Neural progenitor cell (in vitro differentiated cells): ENCODE data around the gene CCDC138.

ENCODE experiments used
- CTCF ChIP-seq: fragments of 200-600 bp; sonication (generic); IDR thresholded peaks from 2 replicates; pipeline ENCODE4 v1.5.1; 2017; ENCODE audit warnings: antibody characterized with exemption, mild to moderate bottlenecking
- EZH2 ChIP-seq: fragments of 200-600 bp; sonication (generic); IDR thresholded peaks from 2 replicates; pipeline ENCODE4 v1.6.1; 2017; ENCODE audit warnings: antibody characterized with exemption, mild to moderate bottlenecking, moderate library complexity

- TF ChIP-seq CTCF (no peak), EZH2 (no peak)
Observed at GRCh38 chr2:108786008-108786353, 590 bp upstream of the CCDC138 start.
